HEK293T (cell line): ENCODE results near the gene RETN.

Experiments used
- LEF1 ChIP-seq: fragments of 450-650 bp; IDR thresholded peaks from 2 replicates; pipeline ENCODE4 v1.6.1; 2017; ENCODE audit warnings: mild to moderate bottlenecking, borderline replicate concordance
- NFRKB ChIP-seq: fragments of 450-650 bp; IDR thresholded peaks from 2 replicates; pipeline ENCODE4 v1.6.1; 2016; ENCODE audit warnings: mild to moderate bottlenecking, moderate library complexity

GRCh38 chr19:7619671-7620441, 49.0 kb upstream of the RETN start:
- no peak for TF ChIP-seq NFRKB
- TF ChIP-seq LEF1 = no peak
